Gastrocnemius medialis (tissue), 4 donors: ENCODE data around the gene SIK3.

ENCODE experiments used
- POLR2A ChIP-seq, 2 donors: fragments of 450-650 bp; IDR thresholded peaks; one replicate each; pipeline ENCODE4 v1.6.1; 2017; ENCODE audit warnings: antibody characterized with exemption in 2 of 2, mild to moderate bottlenecking in 2 of 2, moderate library complexity in 2 of 2
- TF ChIP-seq, protein P1 (sequence below), 5 experiments: fragments of 450-650 bp in 3 of 5; fragments of 200-600 bp in 2 of 5; sonication (generic) in 2 of 5; IDR thresholded peaks in 4 of 5; conservative IDR thresholded peaks in 1 of 5; 1 replicate in 4 of 5; 2 replicates in 1 of 5; pipeline ENCODE4 v1.5.1; 2016 to 2019; ENCODE audit warnings: antibody characterized with exemption in 5 of 5, mild to moderate bottlenecking in 3 of 5, moderate library complexity in 3 of 5

GRCh38 chr11:116838321-116839084, 259.7 kb downstream of the SIK3 start:
- TF ChIP-seq, protein P1, sequence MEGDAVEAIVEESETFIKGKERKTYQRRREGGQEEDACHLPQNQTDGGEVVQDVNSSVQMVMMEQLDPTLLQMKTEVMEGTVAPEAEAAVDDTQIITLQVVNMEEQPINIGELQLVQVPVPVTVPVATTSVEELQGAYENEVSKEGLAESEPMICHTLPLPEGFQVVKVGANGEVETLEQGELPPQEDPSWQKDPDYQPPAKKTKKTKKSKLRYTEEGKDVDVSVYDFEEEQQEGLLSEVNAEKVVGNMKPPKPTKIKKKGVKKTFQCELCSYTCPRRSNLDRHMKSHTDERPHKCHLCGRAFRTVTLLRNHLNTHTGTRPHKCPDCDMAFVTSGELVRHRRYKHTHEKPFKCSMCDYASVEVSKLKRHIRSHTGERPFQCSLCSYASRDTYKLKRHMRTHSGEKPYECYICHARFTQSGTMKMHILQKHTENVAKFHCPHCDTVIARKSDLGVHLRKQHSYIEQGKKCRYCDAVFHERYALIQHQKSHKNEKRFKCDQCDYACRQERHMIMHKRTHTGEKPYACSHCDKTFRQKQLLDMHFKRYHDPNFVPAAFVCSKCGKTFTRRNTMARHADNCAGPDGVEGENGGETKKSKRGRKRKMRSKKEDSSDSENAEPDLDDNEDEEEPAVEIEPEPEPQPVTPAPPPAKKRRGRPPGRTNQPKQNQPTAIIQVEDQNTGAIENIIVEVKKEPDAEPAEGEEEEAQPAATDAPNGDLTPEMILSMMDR (IDR thresholded peaks at IDR 0.05 in 4 of 5, conservative IDR thresholded peaks at IDR 0.05 in 1 of 5), result no peak
- no peak for TF ChIP-seq POLR2A (IDR thresholded peaks at IDR 0.05)
